ENCODE results near the gene SSTR1. TPM values are rescaled to one million over a fixed set of nuclear protein-coding genes. Genes with fewer than 3 reads are reported as not detected.

Gene SSTR1
- total and polyA plus RNA-seq, 2 donors (not counting 3 experiments of a cell fraction or from before 2014, with no cell fraction given), result 1.4 to 1.9 TPM

DNA sequence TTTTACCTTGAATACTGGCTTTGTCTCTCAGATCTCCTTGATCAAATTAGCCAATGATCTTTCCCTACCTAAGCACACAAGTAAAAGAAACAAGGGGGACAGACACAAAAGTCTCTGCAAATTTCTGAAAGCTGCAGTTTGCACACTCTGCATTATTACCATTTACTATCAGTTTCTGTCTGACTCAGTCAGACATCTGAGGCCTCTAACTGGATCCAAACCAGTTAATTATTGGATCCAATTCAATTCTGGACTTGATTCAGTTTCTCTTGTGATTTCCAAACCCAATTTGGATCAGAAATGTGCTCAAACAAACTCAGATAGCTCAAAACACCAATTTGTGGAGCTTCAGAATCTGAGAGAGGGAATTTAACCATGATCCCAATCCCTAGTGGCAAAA lies 16.6 kb downstream of the SSTR1 start:
- Histone ChIP-seq H3K36me3 (ENCODE audit: control insufficient read depth in 2 of 2, extremely low read depth in 1 of 2, insufficient read depth in 2 of 2, low read length in 2 of 2) (no peaks in the 10 kb centered on the region), H3K9me3 (replicated peaks; ENCODE audit: control insufficient read depth, insufficient read depth, low read length) (no peaks in the 10 kb centered on the region), H3K4me1 (ENCODE audit: control insufficient read depth, extremely low read depth, insufficient read depth, low read length) (no peaks in the 10 kb centered on the region), H3K79me2 (ENCODE audit: control insufficient read depth, insufficient read depth, low read length) (no peaks in the 10 kb centered on the region), H3K4me3 (replicated peaks in 1 of 3; ENCODE audit: insufficient read depth in 1 of 3, low read depth in 1 of 3, low read length in 3 of 3) (no peak overlapping the region), H3K9ac (replicated peaks; ENCODE audit: extremely low read depth, insufficient read depth, low read length) (no peak overlapping the region), H2AFZ (ENCODE audit: low read depth, low read length) (no peak overlapping the region), H4K20me1 (replicated peaks; ENCODE audit: control insufficient read depth, extremely low read depth, insufficient read depth, low read length) (no peaks in the 10 kb centered on the region), H3K27me3 (ENCODE audit: control insufficient read depth in 2 of 2, insufficient read depth in 2 of 2, low read length in 2 of 2) (no peaks in the 10 kb centered on the region), H3K9me1 (replicated peaks; ENCODE audit: control insufficient read depth, extremely low read depth, insufficient read depth, low read length) (no peaks in the 10 kb centered on the region), H3K27ac (ENCODE audit: insufficient read depth, low read depth, low read length) (no peak overlapping the region), H3K4me2 (ENCODE audit: insufficient read depth, low read length) (no peak overlapping the region)
- DNase-seq (ENCODE audit: low read depth, low spot score) (no peak), FAIRE-seq (no peak)
- ChIA-PET CTCF (interaction anchor here (1.4 kb wide), 1 partner anchor 10 kb away, joined by 3 read pairs; no protein-coding TSS in a partner anchor), POLR2A (no interaction called here)
- no peak for TF ChIP-seq CTCF (IDR thresholded peaks at IDR 0.05; ENCODE audit: extremely low read depth in 1 of 2, insufficient read depth in 1 of 2, low read depth in 1 of 2, low read length in 2 of 2)
- TF ChIP-seq POLR2A (IDR thresholded peaks at IDR 0.05; ENCODE audit: low read depth, low read length), result no peak
- TF ChIP-seq MYC (IDR thresholded peaks at IDR 0.05; ENCODE audit: low read depth, low read length), result no peak
- no peak for TF ChIP-seq FOS (IDR thresholded peaks at IDR 0.05; ENCODE audit: borderline replicate concordance, insufficient read depth, low read length)
- TF ChIP-seq GATA2 (IDR thresholded peaks at IDR 0.05; ENCODE audit: insufficient read depth, insufficient read length, low read depth, low read length), result no peak
- dilution Hi-C loops (cut with MboI; ENCODE audit: extremely low pct_ligation_motif_present, low sequenced_read_pairs), result no loop called here
- intact Hi-C loops (cut with micrococcal nuclease), result no loop called here
- no TSS peak for BruUV-seq (replicated peaks)

DNA sequence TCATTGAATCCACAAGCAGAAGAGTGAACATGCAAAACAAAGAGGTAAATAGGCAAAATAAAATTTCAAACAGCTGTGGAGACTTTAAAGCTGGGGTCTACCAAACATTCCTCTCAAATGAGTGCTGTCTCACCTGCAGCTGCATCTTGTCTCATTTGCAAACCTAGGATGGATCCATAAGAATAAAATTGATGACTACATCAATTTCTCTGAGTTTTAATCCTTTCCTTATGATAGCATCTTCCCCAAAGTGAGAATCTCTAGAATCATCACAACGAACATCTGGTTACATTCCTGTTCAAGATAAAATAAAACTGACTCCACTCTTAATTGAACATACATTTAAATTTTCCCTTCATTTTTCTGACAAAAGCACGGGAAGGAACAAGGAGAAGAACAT lies 18.2 kb downstream of the SSTR1 start:
- no peak for FAIRE-seq
- CTCF ChIA-PET, result no interaction called here
- H2AFZ ChIP-seq (ENCODE audit: low read depth, low read length), result no peak overlapping the region
- no peak overlapping the region for H3K9ac ChIP-seq (replicated peaks; ENCODE audit: extremely low read depth, insufficient read depth, low read length)
- intact Hi-C loops (cut with micrococcal nuclease), result no loop called here
- no peaks in the 10 kb centered on the region for H3K36me3 ChIP-seq (ENCODE audit: control insufficient read depth in 2 of 2, extremely low read depth in 1 of 2, insufficient read depth in 2 of 2, low read length in 2 of 2)
- H3K4me1 ChIP-seq (ENCODE audit: control insufficient read depth, extremely low read depth, insufficient read depth, low read length), result no peaks in the 10 kb centered on the region
- POLR2A ChIA-PET, result no interaction called here
- dilution Hi-C loops (cut with MboI; ENCODE audit: extremely low pct_ligation_motif_present, low sequenced_read_pairs), result no loop called here
- no peaks in the 10 kb centered on the region for H3K27me3 ChIP-seq (ENCODE audit: control insufficient read depth in 2 of 2, insufficient read depth in 2 of 2, low read length in 2 of 2)
- TF ChIP-seq POLR2AphosphoS5 (IDR thresholded peaks at IDR 0.05; ENCODE audit: insufficient read depth, low read depth, low read length) (no peak), MYC (IDR thresholded peaks at IDR 0.05; ENCODE audit: low read depth, low read length) (no peak), GATA2 (IDR thresholded peaks at IDR 0.05; ENCODE audit: insufficient read depth, insufficient read length, low read depth, low read length) (no peak), EZH2 (IDR thresholded peaks at IDR 0.05; ENCODE audit: borderline replicate concordance, low read depth, low read length, severe bottlenecking) (no peak), CTCF (IDR thresholded peaks at IDR 0.05; ENCODE audit: extremely low read depth in 1 of 2, insufficient read depth in 1 of 2, low read depth in 1 of 2, low read length in 2 of 2) (no peak), JUN (IDR thresholded peaks at IDR 0.05; ENCODE audit: borderline replicate concordance, insufficient read depth, insufficient read length, low read depth) (no peak), POLR2A (IDR thresholded peaks at IDR 0.05; ENCODE audit: low read depth, low read length) (no peak), FOS (IDR thresholded peaks at IDR 0.05; ENCODE audit: borderline replicate concordance, insufficient read depth, low read length) (no peak)
- TF ChIP-seq, protein P1, sequence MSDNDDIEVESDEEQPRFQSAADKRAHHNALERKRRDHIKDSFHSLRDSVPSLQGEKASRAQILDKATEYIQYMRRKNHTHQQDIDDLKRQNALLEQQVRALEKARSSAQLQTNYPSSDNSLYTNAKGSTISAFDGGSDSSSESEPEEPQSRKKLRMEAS (IDR thresholded peaks at IDR 0.05; ENCODE audit: insufficient read depth, insufficient read length), result no peak
- H3K4me3 ChIP-seq (replicated peaks in 1 of 3; ENCODE audit: insufficient read depth in 1 of 3, low read depth in 1 of 3, low read length in 3 of 3), result no peak overlapping the region
- no peaks in the 10 kb centered on the region for H3K9me3 ChIP-seq (replicated peaks; ENCODE audit: control insufficient read depth, insufficient read depth, low read length)
- H3K27ac ChIP-seq (ENCODE audit: insufficient read depth, low read depth, low read length), result no peak overlapping the region
- H3K79me2 ChIP-seq (ENCODE audit: control insufficient read depth, insufficient read depth, low read length), result no peaks in the 10 kb centered on the region
- no peaks in the 10 kb centered on the region for H4K20me1 ChIP-seq (replicated peaks; ENCODE audit: control insufficient read depth, extremely low read depth, insufficient read depth, low read length)
- no TSS peak for BruUV-seq (replicated peaks)
- no peak for DNase-seq (ENCODE audit: low read depth, low spot score)
- H3K9me1 ChIP-seq (replicated peaks; ENCODE audit: control insufficient read depth, extremely low read depth, insufficient read depth, low read length), result no peaks in the 10 kb centered on the region
- H3K4me2 ChIP-seq (ENCODE audit: insufficient read depth, low read length), result no peak overlapping the region
